Mammary epithelial cell (primary cell): ENCODE data around the gene ILK.

ENCODE experiments used
- EZH2 ChIP-seq: IDR thresholded peaks from 2 replicates; pipeline ENCODE4 v1.6.1; 2012; ENCODE audit warnings: low read length, inconsistent platforms, borderline replicate concordance
- TF ChIP-seq, protein P1 (sequence below), 2 donors: IDR thresholded peaks in 1 of 2; conservative IDR thresholded peaks in 1 of 2; 2 replicates each; pipeline ENCODE4 v1.5.1; 2011 to 2012; ENCODE audit warnings: inconsistent platforms in 2 of 2, low read length in 2 of 2, mild to moderate bottlenecking in 2 of 2, control low read depth in 1 of 2, low read depth in 1 of 2; ENCODE audit not compliant: insufficient read depth in 1 of 2; ENCODE audit errors: extremely low read depth in 1 of 2

- TF ChIP-seq, protein P1, sequence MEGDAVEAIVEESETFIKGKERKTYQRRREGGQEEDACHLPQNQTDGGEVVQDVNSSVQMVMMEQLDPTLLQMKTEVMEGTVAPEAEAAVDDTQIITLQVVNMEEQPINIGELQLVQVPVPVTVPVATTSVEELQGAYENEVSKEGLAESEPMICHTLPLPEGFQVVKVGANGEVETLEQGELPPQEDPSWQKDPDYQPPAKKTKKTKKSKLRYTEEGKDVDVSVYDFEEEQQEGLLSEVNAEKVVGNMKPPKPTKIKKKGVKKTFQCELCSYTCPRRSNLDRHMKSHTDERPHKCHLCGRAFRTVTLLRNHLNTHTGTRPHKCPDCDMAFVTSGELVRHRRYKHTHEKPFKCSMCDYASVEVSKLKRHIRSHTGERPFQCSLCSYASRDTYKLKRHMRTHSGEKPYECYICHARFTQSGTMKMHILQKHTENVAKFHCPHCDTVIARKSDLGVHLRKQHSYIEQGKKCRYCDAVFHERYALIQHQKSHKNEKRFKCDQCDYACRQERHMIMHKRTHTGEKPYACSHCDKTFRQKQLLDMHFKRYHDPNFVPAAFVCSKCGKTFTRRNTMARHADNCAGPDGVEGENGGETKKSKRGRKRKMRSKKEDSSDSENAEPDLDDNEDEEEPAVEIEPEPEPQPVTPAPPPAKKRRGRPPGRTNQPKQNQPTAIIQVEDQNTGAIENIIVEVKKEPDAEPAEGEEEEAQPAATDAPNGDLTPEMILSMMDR (conservative IDR thresholded peaks at IDR 0.05 in 1 of 2, IDR thresholded peaks at IDR 0.05 in 1 of 2; ENCODE audit: extremely low read depth in 1 of 2, insufficient read depth in 1 of 2, low read depth in 1 of 2, low read length in 2 of 2): no peak
- TF ChIP-seq EZH2: no peak
Observed at GRCh38 chr11:6642957-6643356, 39.4 kb downstream of the ILK start.
